Measurements from ENCODE around the gene PRIM2. TPM values are rescaled to one million over a fixed set of nuclear protein-coding genes. Genes with fewer than 3 reads are reported as not detected.
"Not testable (repeated sequence)": the region's sequence is repeated elsewhere in the genome, so short reads cannot be mapped to it uniquely, and the experiment has no call there.

The PRIM2 gene
- total and polyA plus RNA-seq, 10 of the 15 experiments (the other 5 are each of a cell fraction or from before 2014, with no cell fraction given): 13.2 to 38.6 (median 25.1) TPM

GRCh38 chr6:57601105-57601504 is 283.7 kb downstream of the PRIM2 start:
- ATAC-seq; H3K9me3 ChIP-seq (replicated peaks; ENCODE audit: control insufficient read depth, insufficient read depth, low read length); H3K79me2 ChIP-seq (ENCODE audit: control insufficient read depth, insufficient read depth, low read length); H3K4me1 ChIP-seq (ENCODE audit: control insufficient read depth, insufficient read depth, low read length); H3K36me3 ChIP-seq (ENCODE audit: control insufficient read depth in 2 of 2, insufficient read depth in 2 of 2, low read length in 1 of 2); FAIRE-seq; RAD21 ChIA-PET (ENCODE audit: unreplicated experiment); H3K27me3 ChIP-seq (replicated peaks in 1 of 2; ENCODE audit: control insufficient read depth in 2 of 2, insufficient read depth in 2 of 2, low read length in 1 of 2); H2AFZ ChIP-seq (ENCODE audit: control insufficient read depth, low read depth, low read length); DNase-seq (ENCODE audit: low read depth, low spot score); in situ Hi-C loops (cut with MboI); H3K4me3 ChIP-seq; intact Hi-C loops (cut with micrococcal nuclease; ENCODE audit: unreplicated experiment); CTCF ChIA-PET; H3K9ac ChIP-seq (ENCODE audit: control insufficient read depth, insufficient read depth, low read length); BruUV-seq (replicated peaks); H3K4me2 ChIP-seq (ENCODE audit: control insufficient read depth, insufficient read depth); POLR2A ChIA-PET; SMC1A ChIA-PET (ENCODE audit: uncharacterized antibody, unreplicated experiment); H3K27ac ChIP-seq (ENCODE audit: control insufficient read depth, insufficient read depth); H4K20me1 ChIP-seq (ENCODE audit: control insufficient read depth, insufficient read depth): not testable (repeated sequence)
- 100% methylated on average over 3 of the region's 3 CpGs for WGBS (ENCODE audit: insufficient coverage, insufficient replicate concordance, low lambda C conversion rate, missing lambda C conversion rate)

GRCh38 chr6:57605303-57605702 is 287.9 kb downstream of the PRIM2 start:
- POLR2A ChIA-PET; FAIRE-seq; H3K27me3 ChIP-seq (replicated peaks in 1 of 2; ENCODE audit: control insufficient read depth in 2 of 2, insufficient read depth in 2 of 2, low read length in 1 of 2); SMC1A ChIA-PET (ENCODE audit: uncharacterized antibody, unreplicated experiment); H3K27ac ChIP-seq (ENCODE audit: control insufficient read depth, insufficient read depth); intact Hi-C loops (cut with micrococcal nuclease; ENCODE audit: unreplicated experiment); H2AFZ ChIP-seq (ENCODE audit: control insufficient read depth, low read depth, low read length); DNase-seq (ENCODE audit: low read depth, low spot score); in situ Hi-C loops (cut with MboI); H3K9me3 ChIP-seq (replicated peaks; ENCODE audit: control insufficient read depth, insufficient read depth, low read length); H3K36me3 ChIP-seq (ENCODE audit: control insufficient read depth in 2 of 2, insufficient read depth in 2 of 2, low read length in 1 of 2); H3K79me2 ChIP-seq (ENCODE audit: control insufficient read depth, insufficient read depth, low read length); H3K4me2 ChIP-seq (ENCODE audit: control insufficient read depth, insufficient read depth); CTCF ChIA-PET; ATAC-seq; H3K4me1 ChIP-seq (ENCODE audit: control insufficient read depth, insufficient read depth, low read length); RAD21 ChIA-PET (ENCODE audit: unreplicated experiment); BruUV-seq (replicated peaks); H3K9ac ChIP-seq (ENCODE audit: control insufficient read depth, insufficient read depth, low read length); H3K4me3 ChIP-seq; H4K20me1 ChIP-seq (ENCODE audit: control insufficient read depth, insufficient read depth): not testable (repeated sequence)

- ATAC-seq; H3K27ac ChIP-seq (ENCODE audit: control insufficient read depth, insufficient read depth); H3K27me3 ChIP-seq (replicated peaks in 1 of 2; ENCODE audit: control insufficient read depth in 2 of 2, insufficient read depth in 2 of 2, low read length in 1 of 2); FAIRE-seq; DNase-seq (ENCODE audit: low read depth, low spot score); H3K4me1 ChIP-seq (ENCODE audit: control insufficient read depth, insufficient read depth, low read length); H3K9me3 ChIP-seq (replicated peaks; ENCODE audit: control insufficient read depth, insufficient read depth, low read length); RAD21 ChIA-PET (ENCODE audit: unreplicated experiment); SMC1A ChIA-PET (ENCODE audit: uncharacterized antibody, unreplicated experiment); CTCF ChIA-PET; H4K20me1 ChIP-seq (ENCODE audit: control insufficient read depth, insufficient read depth); in situ Hi-C loops (cut with MboI); H3K4me2 ChIP-seq (ENCODE audit: control insufficient read depth, insufficient read depth); POLR2A ChIA-PET; H2AFZ ChIP-seq (ENCODE audit: control insufficient read depth, low read depth, low read length); H3K9ac ChIP-seq (ENCODE audit: control insufficient read depth, insufficient read depth, low read length); H3K36me3 ChIP-seq (ENCODE audit: control insufficient read depth in 2 of 2, insufficient read depth in 2 of 2, low read length in 1 of 2); intact Hi-C loops (cut with micrococcal nuclease; ENCODE audit: unreplicated experiment); H3K79me2 ChIP-seq (ENCODE audit: control insufficient read depth, insufficient read depth, low read length); H3K4me3 ChIP-seq; BruUV-seq (replicated peaks): not testable (repeated sequence)
- 100% methylated on average over 3 of the region's 3 CpGs for WGBS (ENCODE audit: insufficient coverage, insufficient replicate concordance, low lambda C conversion rate, missing lambda C conversion rate)
Observed at GRCh38 chr6:57606331-57606730, 288.9 kb downstream of the PRIM2 start.

- POLR2A ChIA-PET; H3K27me3 ChIP-seq (replicated peaks in 1 of 2; ENCODE audit: control insufficient read depth in 2 of 2, insufficient read depth in 2 of 2, low read length in 1 of 2); FAIRE-seq; RAD21 ChIA-PET (ENCODE audit: unreplicated experiment); H3K4me1 ChIP-seq (ENCODE audit: control insufficient read depth, insufficient read depth, low read length); H3K9me3 ChIP-seq (replicated peaks; ENCODE audit: control insufficient read depth, insufficient read depth, low read length); CTCF ChIA-PET; SMC1A ChIA-PET (ENCODE audit: uncharacterized antibody, unreplicated experiment); H3K27ac ChIP-seq (ENCODE audit: control insufficient read depth, insufficient read depth); H3K4me3 ChIP-seq; H2AFZ ChIP-seq (ENCODE audit: control insufficient read depth, low read depth, low read length); H3K79me2 ChIP-seq (ENCODE audit: control insufficient read depth, insufficient read depth, low read length); in situ Hi-C loops (cut with MboI); BruUV-seq (replicated peaks); H3K9ac ChIP-seq (ENCODE audit: control insufficient read depth, insufficient read depth, low read length); H4K20me1 ChIP-seq (ENCODE audit: control insufficient read depth, insufficient read depth); ATAC-seq; H3K36me3 ChIP-seq (ENCODE audit: control insufficient read depth in 2 of 2, insufficient read depth in 2 of 2, low read length in 1 of 2); intact Hi-C loops (cut with micrococcal nuclease; ENCODE audit: unreplicated experiment); H3K4me2 ChIP-seq (ENCODE audit: control insufficient read depth, insufficient read depth); DNase-seq (ENCODE audit: low read depth, low spot score): not testable (repeated sequence)
- no CpG with 5 or more reads among the region's 2 CpGs for WGBS (ENCODE audit: insufficient coverage, insufficient replicate concordance, low lambda C conversion rate, missing lambda C conversion rate)
Observed at GRCh38 chr6:57610612-57611011, 293.2 kb downstream of the PRIM2 start.
